Fibroblast of villous mesenchyme (primary cell): ENCODE data around the gene CT47A1. TPM values are rescaled to one million over a fixed set of nuclear protein-coding genes. Genes with fewer than 3 reads are reported as not detected.
"Not testable (repeated sequence)": the region's sequence is repeated elsewhere in the genome, so short reads cannot be mapped to it uniquely, and the experiment has no call there.

Experiments
- DNase-seq: peaks from one replicate; pipeline ENCODE4 v3.0.0-alpha.2; 2010; ENCODE audit warnings: low read depth
- H3K4me3 ChIP-seq: 2 replicates; pipeline ENCODE4 v1.5.1; 2011; ENCODE audit warnings: low read depth, mild to moderate bottlenecking, low read length
- small RNA-seq: library from RNA; depleted of rRNA; stranded (forward); fragments of <200 nt; gene quantifications from one replicate; pipeline ENCODE3, GENCODE V24; 2012
- total RNA-seq: library from RNA; depleted of rRNA; stranded (reverse); fragments of >200 nt; gene quantifications from 2 replicates; pipeline ENCODE4 v1.2.3, GENCODE V29; 2012
- TF ChIP-seq, protein P1 (sequence below): IDR thresholded peaks from 2 replicates; pipeline ENCODE4 v1.5.1; 2012; ENCODE audit warnings: low read depth, mild to moderate bottlenecking, low read length; ENCODE audit not compliant: insufficient read depth

Gene CT47A1
- total RNA-seq, 1 donor: not detected

DNA sequence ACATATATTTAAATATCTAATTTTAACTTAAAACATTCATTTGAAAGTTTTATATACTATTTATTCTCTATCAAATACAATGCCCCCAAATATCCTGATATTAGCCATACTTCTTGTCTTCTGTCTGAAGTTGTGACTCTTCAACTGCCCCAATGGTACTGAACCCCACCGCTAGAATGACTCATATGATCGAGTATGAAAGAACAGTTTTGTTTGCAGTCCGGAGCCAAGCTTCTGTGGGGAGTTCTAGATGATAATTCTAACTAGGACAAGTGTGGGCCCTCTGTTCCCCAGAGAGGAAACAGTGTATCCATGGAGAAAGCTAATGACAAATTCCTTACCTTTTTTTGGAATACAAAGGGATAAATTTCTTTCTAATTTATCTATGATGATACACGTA is 24.7 kb upstream of the CT47A1 start:
- DNase-seq: peak; percentile 4

DNA sequence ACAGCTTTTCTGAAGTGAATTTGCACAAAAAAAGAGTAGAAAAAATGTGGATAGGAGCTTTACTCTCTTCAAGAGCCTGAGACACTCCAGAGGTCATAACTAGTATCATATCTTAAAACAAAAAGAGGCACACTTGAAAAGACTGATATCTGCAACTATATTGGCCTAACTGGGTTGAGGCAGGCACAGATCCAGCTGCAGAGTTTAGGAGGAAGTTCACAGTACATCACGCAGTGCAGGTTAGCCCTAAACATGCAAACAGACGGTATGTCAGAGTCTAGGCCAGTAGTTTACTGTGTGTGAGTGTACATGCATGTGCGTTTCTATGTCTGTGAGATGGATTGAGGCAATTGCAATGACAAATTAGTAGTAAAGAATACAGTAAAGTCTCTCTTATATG is 24.2 kb upstream of the CT47A1 start:
- TF ChIP-seq, protein P1, sequence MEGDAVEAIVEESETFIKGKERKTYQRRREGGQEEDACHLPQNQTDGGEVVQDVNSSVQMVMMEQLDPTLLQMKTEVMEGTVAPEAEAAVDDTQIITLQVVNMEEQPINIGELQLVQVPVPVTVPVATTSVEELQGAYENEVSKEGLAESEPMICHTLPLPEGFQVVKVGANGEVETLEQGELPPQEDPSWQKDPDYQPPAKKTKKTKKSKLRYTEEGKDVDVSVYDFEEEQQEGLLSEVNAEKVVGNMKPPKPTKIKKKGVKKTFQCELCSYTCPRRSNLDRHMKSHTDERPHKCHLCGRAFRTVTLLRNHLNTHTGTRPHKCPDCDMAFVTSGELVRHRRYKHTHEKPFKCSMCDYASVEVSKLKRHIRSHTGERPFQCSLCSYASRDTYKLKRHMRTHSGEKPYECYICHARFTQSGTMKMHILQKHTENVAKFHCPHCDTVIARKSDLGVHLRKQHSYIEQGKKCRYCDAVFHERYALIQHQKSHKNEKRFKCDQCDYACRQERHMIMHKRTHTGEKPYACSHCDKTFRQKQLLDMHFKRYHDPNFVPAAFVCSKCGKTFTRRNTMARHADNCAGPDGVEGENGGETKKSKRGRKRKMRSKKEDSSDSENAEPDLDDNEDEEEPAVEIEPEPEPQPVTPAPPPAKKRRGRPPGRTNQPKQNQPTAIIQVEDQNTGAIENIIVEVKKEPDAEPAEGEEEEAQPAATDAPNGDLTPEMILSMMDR: no peak
- H3K4me3 ChIP-seq: no peak overlapping the region
- DNase-seq: no peak

More for the DNA sequence above, 24.7 kb upstream of the CT47A1 start:
- TF ChIP-seq, protein P1: no peak
- no peak overlapping the region for H3K4me3 ChIP-seq

DNA sequence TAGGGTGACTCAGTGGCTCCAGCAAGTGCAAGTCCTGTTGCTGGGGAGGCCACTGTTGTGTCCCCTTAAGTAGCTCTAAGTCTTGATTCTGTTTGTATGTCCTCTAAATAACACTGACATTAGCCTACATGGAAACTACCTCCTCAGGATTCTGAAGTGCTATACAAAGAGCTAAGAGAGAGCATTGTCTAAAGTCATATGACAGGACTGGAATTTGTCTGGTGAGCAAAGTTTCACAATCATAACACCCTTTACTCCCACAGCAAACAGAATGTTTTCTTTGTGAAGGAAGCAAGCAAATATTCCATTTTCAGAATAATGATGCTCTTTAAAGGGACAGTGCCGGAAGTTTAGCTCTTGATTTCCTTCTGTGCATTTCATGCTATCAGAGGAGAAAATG is 23.4 kb upstream of the CT47A1 start:
- DNase-seq: peak; percentile 40
- no peak overlapping the region for H3K4me3 ChIP-seq
- TF ChIP-seq, protein P1: no peak

DNA sequence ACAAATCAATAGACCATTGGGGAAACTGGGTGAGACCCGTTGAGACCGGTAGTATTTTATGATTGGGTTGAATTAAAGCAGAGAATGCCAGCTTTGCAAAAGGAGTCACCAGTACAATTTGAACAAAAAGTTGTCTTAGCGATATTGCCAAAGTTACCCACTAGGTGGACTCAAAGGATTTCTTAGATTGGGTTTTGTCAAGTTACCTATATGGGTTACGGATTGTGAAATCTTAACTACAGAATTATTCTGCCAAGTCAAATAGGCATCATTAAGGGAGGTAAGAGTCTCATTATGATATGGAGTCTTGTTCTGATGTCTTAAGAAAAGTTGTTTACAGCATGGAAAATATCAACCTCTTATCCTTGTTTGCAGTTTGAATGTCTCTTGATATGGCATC is 15.0 kb upstream of the CT47A1 start:
- H3K4me3 ChIP-seq: no peak overlapping the region
- peak; percentile 7 for DNase-seq
- TF ChIP-seq, protein P1: peak; percentile 19

DNA sequence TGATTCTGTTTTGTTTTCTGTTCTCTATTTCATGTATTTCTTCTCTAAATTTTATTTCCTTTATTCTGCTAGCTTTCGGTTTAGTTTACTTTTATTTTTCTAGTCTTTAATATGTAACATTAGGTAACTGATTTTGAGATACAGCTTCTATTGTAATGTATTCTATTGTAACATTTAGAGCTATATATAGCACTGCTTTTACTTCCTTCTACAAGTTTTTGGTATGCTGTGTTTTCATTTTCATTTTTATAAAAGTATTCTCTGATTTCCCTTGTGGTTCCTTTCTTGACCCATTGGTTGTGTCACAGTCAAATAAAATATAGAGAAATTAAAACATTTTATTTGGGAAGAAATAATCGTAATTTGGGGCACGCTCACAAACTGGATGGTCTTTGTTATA is 13.9 kb upstream of the CT47A1 start:
- TF ChIP-seq, protein P1: no peak
- no peak for DNase-seq

DNA sequence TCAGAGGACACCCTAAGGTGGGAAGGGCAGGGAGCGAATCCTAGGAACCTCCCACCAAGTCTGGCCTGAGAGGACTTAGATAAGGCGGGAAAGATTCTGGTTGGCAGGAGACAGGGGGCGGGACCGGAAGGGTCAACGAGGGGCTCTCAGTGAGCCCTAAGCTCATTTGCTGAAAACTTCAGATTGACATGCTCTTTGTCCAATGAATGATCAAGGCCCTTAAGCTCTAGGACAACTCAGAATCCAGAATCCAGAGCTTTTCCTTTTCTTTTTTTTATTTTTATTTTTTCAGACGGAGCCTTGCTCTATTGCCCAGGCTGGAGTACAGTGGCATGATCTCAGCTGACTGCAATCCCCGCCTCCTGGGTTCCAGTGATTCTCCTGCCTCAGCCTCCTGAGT is 29.1 kb downstream of the CT47A1 start, which contains the start of gene CT47A7:
TSS of gene CT47A7 (minus strand) at position 101 of the 400 bp plus-strand sequence. CDS start 255 bp downstream, outside the sequence.
- H3K4me3 ChIP-seq, DNase-seq: not testable (repeated sequence)

More for the DNA sequence above, 13.9 kb upstream of the CT47A1 start:
- no peak overlapping the region for H3K4me3 ChIP-seq

Small RNA genes within 50 kb of the gene (small RNA-seq; reads per million reads assigned to genes)
- gene AL670379.1 (not detected), gene AL670379.10 (not detected), gene AL670379.11 (not detected), gene AL670379.12 (not detected), gene AL670379.2 (not detected), gene AL670379.3 (not detected), gene AL670379.4 (not detected), gene AL670379.5 (not detected), gene AL670379.6 (not detected), gene AL670379.7 (not detected), gene AL670379.8 (not detected), gene AL670379.9 (not detected)

Other genes with a start within 250 kb of the CT47A1 start
- gene CT47B1, start 109.9 kb downstream of the CT47A1 start, total RNA-seq: not detected in 2 replicates
- not detected in 2 replicates for gene CT47A11, start 48.6 kb downstream of the CT47A1 start, total RNA-seq
- gene CT47A10, start 43.7 kb downstream of the CT47A1 start, total RNA-seq: not detected in 2 replicates
- gene CT47A9, start 38.9 kb downstream of the CT47A1 start, total RNA-seq: not detected in 2 replicates
- not detected in 2 replicates for gene CT47A8, start 34.0 kb downstream of the CT47A1 start, total RNA-seq
- not detected in 2 replicates for gene CT47A7, start 29.2 kb downstream of the CT47A1 start, total RNA-seq
- gene CT47A6, start 24.3 kb downstream of the CT47A1 start, total RNA-seq: not detected in 2 replicates
- gene CT47A5, start 19.4 kb downstream of the CT47A1 start, total RNA-seq: not detected in 2 replicates
- gene CT47A4, start 14.6 kb downstream of the CT47A1 start, total RNA-seq: not detected in 2 replicates
- gene CT47A3, start 9.7 kb downstream of the CT47A1 start, total RNA-seq: not detected in 2 replicates
- not detected in 2 replicates for gene CT47A2, start 4.8 kb downstream of the CT47A1 start, total RNA-seq
- 1.9 and 3.5 TPM in 2 replicates for gene GLUD2, start 61.9 kb upstream of the CT47A1 start, total RNA-seq